Measurements from ENCODE around the gene BAZ2A.

The BAZ2A gene

DNA sequence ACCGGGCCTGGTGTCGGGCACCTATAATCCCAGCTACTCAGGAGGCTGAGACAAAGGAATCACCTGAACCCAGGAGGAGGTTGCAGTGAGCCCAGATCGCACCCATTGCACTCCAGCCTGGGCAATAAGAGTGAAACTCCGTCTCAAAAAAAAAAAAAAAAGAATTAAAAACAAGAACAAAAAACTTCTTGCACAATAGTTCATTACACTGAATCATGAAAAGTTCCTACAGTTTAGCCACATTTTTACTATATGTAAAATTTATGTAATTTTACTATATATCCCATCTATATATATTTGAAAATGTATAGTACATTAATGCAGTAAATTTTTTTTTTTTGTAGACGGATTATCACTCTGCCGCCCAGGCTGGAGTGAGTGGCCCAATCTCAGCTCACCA is 11.1 kb upstream of the BAZ2A start:
- Histone ChIP-seq H3K9me3 (ENCODE audit: control insufficient read depth, insufficient read depth, low read depth, low read length) (no peaks in the 10 kb centered on the region), H3K27ac (ENCODE audit: extremely low read depth, low read depth, low read length) (no peak overlapping the region), H3K36me3 (ENCODE audit: control insufficient read depth in 2 of 2, insufficient read depth in 1 of 2, low read length in 2 of 2) (peaks cover 66 to 82% of the 10 kb centered on the region in 2 experiments), H3K4me1 (ENCODE audit: control insufficient read depth, insufficient read depth, low read length) (0 out of 2 replicates have a peak, but pooled peaks cover 2% of the 10 kb centered on the region), H3K4me3 (ENCODE audit: low read depth, low read length) (no peak overlapping the region)
- ChIA-PET POLR2A (no interaction called here), CTCF (no interaction called here)
- no peak for TF ChIP-seq ZNF629 (tag by site-specific recombination; IDR thresholded peaks at IDR 0.05)
- TF ChIP-seq ZNF837 (tag by site-specific recombination; IDR thresholded peaks at IDR 0.05) = no peak
- no peak for TF ChIP-seq ZNF76 (tag by site-specific recombination; IDR thresholded peaks at IDR 0.05; ENCODE audit: borderline replicate concordance, low read depth)
- no peak for TF ChIP-seq ZNF501 (tag by site-specific recombination; IDR thresholded peaks at IDR 0.05)
- no peak for TF ChIP-seq ZNF664 (tag by site-specific recombination; IDR thresholded peaks at IDR 0.05)
- TF ChIP-seq ZNF350 (tag by site-specific recombination; IDR thresholded peaks at IDR 0.05) = no peak
- no peak for TF ChIP-seq ZNF624 (tag by site-specific recombination; IDR thresholded peaks at IDR 0.05)
- no peak for TF ChIP-seq ZNF174 (tag by site-specific recombination; IDR thresholded peaks at IDR 0.05)
- no peak for TF ChIP-seq ZNF510 (tag by site-specific recombination; IDR thresholded peaks at IDR 0.05; ENCODE audit: insufficient replicate concordance)
- TF ChIP-seq TRIM28 (IDR thresholded peaks at IDR 0.05; ENCODE audit: borderline replicate concordance, low read length) = no peak
- no peak for TF ChIP-seq HOXD13 (CRISPR knock-in tag; IDR thresholded peaks at IDR 0.05; ENCODE audit: borderline replicate concordance)
- TF ChIP-seq, protein P1, sequence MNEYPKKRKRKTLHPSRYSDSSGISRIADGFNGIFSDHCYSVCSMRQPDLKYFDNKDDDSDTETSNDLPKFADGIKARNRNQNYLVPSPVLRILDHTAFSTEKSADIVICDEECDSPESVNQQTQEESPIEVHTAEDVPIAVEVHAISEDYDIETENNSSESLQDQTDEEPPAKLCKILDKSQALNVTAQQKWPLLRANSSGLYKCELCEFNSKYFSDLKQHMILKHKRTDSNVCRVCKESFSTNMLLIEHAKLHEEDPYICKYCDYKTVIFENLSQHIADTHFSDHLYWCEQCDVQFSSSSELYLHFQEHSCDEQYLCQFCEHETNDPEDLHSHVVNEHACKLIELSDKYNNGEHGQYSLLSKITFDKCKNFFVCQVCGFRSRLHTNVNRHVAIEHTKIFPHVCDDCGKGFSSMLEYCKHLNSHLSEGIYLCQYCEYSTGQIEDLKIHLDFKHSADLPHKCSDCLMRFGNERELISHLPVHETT (tag by site-specific recombination; IDR thresholded peaks at IDR 0.05) = no peak
- TF ChIP-seq, protein P2, sequence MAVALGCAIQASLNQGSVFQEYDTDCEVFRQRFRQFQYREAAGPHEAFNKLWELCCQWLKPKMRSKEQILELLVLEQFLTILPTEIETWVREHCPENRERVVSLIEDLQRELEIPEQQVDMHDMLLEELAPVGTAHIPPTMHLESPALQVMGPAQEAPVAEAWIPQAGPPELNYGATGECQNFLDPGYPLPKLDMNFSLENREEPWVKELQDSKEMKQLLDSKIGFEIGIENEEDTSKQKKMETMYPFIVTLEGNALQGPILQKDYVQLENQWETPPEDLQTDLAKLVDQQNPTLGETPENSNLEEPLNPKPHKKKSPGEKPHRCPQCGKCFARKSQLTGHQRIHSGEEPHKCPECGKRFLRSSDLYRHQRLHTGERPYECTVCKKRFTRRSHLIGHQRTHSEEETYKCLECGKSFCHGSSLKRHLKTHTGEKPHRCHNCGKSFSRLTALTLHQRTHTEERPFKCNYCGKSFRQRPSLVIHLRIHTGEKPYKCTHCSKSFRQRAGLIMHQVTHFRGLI (tag by site-specific recombination; IDR thresholded peaks at IDR 0.05) = no peak
- TF ChIP-seq GLI4 (tag by site-specific recombination; IDR thresholded peaks at IDR 0.05) = no peak
- TF ChIP-seq, protein P3, sequence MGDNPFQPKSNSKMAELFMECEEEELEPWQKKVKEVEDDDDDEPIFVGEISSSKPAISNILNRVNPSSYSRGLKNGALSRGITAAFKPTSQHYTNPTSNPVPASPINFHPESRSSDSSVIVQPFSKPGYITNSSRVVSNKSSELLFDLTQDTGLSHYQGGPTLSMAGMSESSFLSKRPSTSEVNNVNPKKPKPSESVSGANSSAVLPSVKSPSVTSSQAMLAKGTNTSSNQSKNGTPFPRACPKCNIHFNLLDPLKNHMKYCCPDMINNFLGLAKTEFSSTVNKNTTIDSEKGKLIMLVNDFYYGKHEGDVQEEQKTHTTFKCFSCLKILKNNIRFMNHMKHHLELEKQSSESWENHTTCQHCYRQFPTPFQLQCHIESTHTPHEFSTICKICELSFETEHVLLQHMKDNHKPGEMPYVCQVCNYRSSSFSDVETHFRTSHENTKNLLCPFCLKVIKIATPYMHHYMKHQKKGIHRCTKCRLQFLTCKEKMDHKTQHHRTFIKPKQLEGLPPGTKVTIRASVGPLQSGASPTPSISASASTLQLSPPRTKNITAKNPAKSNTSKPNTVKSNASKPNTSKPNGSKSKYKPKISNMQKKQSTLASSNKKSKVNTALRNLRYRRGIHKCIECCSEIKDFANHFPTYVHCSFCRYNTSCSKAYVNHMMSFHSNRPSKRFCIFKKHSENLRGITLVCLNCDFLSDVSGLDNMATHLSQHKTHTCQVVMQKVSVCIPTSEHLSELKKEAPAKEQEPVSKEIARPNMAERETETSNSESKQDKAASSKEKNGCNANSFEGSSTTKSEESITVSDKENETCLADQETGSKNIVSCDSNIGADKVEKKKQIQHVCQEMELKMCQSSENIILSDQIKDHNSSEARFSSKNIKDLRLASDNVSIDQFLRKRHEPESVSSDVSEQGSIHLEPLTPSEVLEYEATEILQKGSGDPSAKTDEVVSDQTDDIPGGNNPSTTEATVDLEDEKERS (tag by site-specific recombination; IDR thresholded peaks at IDR 0.05) = no peak
- no peak for TF ChIP-seq ZNF548 (tag by site-specific recombination; IDR thresholded peaks at IDR 0.05)

DNA sequence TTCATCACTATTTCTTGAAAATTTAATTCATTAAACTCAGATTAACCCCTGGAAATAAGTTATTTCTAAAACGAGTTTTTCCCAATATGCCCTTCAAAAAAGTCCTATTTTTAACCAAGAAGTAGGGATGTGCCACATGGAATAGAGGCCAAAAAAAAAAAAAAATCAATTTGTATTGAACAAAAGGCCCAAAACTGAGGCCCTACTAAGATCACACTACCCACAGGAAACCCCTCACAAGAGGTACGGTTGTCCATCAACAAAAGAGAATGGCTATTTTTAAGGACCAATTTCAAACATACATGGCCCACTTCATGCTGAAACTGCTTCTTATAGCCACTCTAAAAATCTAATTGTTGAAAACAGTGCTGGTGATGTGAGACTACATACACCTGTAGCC is 7.5 kb upstream of the BAZ2A start:
- Histone ChIP-seq H3K27ac (ENCODE audit: extremely low read depth, low read depth, low read length) (peak overlapping the region; percentile 54; the same call in 1 of the 2 replicates), H3K9me3 (ENCODE audit: control insufficient read depth, insufficient read depth, low read depth, low read length) (no peaks in the 10 kb centered on the region), H3K4me1 (ENCODE audit: control insufficient read depth, insufficient read depth, low read length) (peaks cover 14% of the 10 kb centered on the region; the same call in 1 of the 2 replicates), H3K4me3 (ENCODE audit: low read depth, low read length) (no peak overlapping the region), H3K36me3 (ENCODE audit: control insufficient read depth in 2 of 2, insufficient read depth in 1 of 2, low read length in 2 of 2) (peaks cover 45 to 54% of the 10 kb centered on the region in 2 experiments)
- ChIA-PET POLR2A (interaction anchor here (0.6 to 2.3 kb wide), 2 partner anchors 15 to 53 kb away, joined by 6 to 14 read pairs; no protein-coding TSS in a partner anchor), CTCF (interaction anchor here (1.8 kb wide), 1 partner anchor 9 kb away, joined by 6 read pairs; no protein-coding TSS in a partner anchor)
- no peak for TF ChIP-seq ZNF121 (tag by site-specific recombination; IDR thresholded peaks at IDR 0.05)
- TF ChIP-seq, protein P4, sequence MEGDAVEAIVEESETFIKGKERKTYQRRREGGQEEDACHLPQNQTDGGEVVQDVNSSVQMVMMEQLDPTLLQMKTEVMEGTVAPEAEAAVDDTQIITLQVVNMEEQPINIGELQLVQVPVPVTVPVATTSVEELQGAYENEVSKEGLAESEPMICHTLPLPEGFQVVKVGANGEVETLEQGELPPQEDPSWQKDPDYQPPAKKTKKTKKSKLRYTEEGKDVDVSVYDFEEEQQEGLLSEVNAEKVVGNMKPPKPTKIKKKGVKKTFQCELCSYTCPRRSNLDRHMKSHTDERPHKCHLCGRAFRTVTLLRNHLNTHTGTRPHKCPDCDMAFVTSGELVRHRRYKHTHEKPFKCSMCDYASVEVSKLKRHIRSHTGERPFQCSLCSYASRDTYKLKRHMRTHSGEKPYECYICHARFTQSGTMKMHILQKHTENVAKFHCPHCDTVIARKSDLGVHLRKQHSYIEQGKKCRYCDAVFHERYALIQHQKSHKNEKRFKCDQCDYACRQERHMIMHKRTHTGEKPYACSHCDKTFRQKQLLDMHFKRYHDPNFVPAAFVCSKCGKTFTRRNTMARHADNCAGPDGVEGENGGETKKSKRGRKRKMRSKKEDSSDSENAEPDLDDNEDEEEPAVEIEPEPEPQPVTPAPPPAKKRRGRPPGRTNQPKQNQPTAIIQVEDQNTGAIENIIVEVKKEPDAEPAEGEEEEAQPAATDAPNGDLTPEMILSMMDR (tag by site-specific recombination; IDR thresholded peaks at IDR 0.05) = no peak
- TF ChIP-seq, protein P5, sequence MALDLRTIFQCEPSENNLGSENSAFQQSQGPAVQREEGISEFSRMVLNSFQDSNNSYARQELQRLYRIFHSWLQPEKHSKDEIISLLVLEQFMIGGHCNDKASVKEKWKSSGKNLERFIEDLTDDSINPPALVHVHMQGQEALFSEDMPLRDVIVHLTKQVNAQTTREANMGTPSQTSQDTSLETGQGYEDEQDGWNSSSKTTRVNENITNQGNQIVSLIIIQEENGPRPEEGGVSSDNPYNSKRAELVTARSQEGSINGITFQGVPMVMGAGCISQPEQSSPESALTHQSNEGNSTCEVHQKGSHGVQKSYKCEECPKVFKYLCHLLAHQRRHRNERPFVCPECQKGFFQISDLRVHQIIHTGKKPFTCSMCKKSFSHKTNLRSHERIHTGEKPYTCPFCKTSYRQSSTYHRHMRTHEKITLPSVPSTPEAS (tag by site-specific recombination; IDR thresholded peaks at IDR 0.05) = no peak
- TF ChIP-seq ZFP41 (tag by site-specific recombination; IDR thresholded peaks at IDR 0.05; ENCODE audit: borderline replicate concordance) = no peak
- TF ChIP-seq OVOL3 (tag by site-specific recombination; IDR thresholded peaks at IDR 0.05) = no peak
- TF ChIP-seq SP2 (tag by site-specific recombination; IDR thresholded peaks at IDR 0.05) = no peak
- TF ChIP-seq ZNF324 (tag by site-specific recombination; IDR thresholded peaks at IDR 0.05) = no peak
- TF ChIP-seq ZNF707 (tag by site-specific recombination; IDR thresholded peaks at IDR 0.05) = no peak
- no peak for TF ChIP-seq ZNF610 (tag by site-specific recombination; IDR thresholded peaks at IDR 0.05; ENCODE audit: borderline replicate concordance)
- no peak for TF ChIP-seq HOXC10 (CRISPR knock-in tag; IDR thresholded peaks at IDR 0.05)

Data from HEK293 (cell line).